Fibroblast of villous mesenchyme (primary cell): ENCODE data around the gene ZDHHC5. TPM values are rescaled to one million over a fixed set of nuclear protein-coding genes. Genes with fewer than 3 reads are reported as not detected.
A peak's percentile ranks its signal among the peaks of the same experiment; 100 is the strongest.

Experiments
- DNase-seq: peaks from one replicate; pipeline ENCODE4 v3.0.0-alpha.2; 2010; ENCODE audit warnings: low read depth
- H3K4me3 ChIP-seq: 2 replicates; pipeline ENCODE4 v1.5.1; 2011; ENCODE audit warnings: low read depth, mild to moderate bottlenecking, low read length
- total RNA-seq: library from RNA; depleted of rRNA; stranded (reverse); fragments of >200 nt; gene quantifications from 2 replicates; pipeline ENCODE4 v1.2.3, GENCODE V29; 2012
- TF ChIP-seq, protein P1 (sequence below): IDR thresholded peaks from 2 replicates; pipeline ENCODE4 v1.5.1; 2012; ENCODE audit warnings: low read depth, mild to moderate bottlenecking, low read length; ENCODE audit not compliant: insufficient read depth

ZDHHC5 gene, protein sequence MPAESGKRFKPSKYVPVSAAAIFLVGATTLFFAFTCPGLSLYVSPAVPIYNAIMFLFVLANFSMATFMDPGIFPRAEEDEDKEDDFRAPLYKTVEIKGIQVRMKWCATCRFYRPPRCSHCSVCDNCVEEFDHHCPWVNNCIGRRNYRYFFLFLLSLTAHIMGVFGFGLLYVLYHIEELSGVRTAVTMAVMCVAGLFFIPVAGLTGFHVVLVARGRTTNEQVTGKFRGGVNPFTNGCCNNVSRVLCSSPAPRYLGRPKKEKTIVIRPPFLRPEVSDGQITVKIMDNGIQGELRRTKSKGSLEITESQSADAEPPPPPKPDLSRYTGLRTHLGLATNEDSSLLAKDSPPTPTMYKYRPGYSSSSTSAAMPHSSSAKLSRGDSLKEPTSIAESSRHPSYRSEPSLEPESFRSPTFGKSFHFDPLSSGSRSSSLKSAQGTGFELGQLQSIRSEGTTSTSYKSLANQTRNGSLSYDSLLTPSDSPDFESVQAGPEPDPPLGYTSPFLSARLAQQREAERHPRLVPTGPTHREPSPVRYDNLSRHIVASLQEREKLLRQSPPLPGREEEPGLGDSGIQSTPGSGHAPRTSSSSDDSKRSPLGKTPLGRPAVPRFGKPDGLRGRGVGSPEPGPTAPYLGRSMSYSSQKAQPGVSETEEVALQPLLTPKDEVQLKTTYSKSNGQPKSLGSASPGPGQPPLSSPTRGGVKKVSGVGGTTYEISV
- 39.0 and 59.6 TPM in 2 replicates for total RNA-seq

DNA sequence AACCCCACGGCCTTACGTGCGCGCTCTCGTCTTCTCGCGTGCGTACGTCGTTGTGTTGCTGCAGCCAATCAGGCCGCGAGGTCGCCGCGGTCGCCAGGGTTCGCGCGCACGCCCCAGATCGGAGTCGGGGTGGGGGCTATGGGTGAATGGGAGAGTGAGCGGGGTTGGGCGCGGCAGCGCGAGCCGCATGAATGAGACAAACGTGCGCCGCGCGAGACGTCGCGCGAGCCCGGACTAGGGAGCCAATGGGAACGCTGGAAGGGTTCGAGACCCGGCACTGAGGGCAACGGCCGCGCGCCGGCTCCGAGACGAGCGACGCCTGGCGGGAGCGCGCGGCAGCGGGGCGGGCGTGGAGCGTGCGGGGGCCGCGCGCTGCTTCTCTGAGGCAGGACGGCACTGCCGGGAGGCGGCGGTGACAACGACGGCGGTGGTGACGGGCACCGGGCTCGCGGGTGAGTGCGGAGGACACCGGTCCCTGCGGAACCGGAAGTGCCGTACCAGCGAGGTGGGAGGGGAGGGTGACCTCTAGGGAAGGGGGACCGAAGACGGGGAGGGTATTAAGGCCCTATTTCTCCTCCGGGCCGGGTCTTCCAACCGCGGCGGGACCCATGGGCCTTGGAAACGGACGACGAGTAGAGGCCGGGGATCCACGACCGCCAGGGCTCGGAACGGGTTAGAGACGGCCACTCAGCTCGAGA, at the start of gene ZDHHC5:
Gene ZDHHC5, plus strand, starts transcription at position 379 of the 698 bp plus-strand sequence. CDS start 4,977 bp downstream, outside the sequence.
- H3K4me3 ChIP-seq, result peak within 1 kb of the TSS; percentile 98
- peak; percentile 100 for DNase-seq
- TF ChIP-seq, protein P1, sequence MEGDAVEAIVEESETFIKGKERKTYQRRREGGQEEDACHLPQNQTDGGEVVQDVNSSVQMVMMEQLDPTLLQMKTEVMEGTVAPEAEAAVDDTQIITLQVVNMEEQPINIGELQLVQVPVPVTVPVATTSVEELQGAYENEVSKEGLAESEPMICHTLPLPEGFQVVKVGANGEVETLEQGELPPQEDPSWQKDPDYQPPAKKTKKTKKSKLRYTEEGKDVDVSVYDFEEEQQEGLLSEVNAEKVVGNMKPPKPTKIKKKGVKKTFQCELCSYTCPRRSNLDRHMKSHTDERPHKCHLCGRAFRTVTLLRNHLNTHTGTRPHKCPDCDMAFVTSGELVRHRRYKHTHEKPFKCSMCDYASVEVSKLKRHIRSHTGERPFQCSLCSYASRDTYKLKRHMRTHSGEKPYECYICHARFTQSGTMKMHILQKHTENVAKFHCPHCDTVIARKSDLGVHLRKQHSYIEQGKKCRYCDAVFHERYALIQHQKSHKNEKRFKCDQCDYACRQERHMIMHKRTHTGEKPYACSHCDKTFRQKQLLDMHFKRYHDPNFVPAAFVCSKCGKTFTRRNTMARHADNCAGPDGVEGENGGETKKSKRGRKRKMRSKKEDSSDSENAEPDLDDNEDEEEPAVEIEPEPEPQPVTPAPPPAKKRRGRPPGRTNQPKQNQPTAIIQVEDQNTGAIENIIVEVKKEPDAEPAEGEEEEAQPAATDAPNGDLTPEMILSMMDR, result peak; percentile 35

DNA sequence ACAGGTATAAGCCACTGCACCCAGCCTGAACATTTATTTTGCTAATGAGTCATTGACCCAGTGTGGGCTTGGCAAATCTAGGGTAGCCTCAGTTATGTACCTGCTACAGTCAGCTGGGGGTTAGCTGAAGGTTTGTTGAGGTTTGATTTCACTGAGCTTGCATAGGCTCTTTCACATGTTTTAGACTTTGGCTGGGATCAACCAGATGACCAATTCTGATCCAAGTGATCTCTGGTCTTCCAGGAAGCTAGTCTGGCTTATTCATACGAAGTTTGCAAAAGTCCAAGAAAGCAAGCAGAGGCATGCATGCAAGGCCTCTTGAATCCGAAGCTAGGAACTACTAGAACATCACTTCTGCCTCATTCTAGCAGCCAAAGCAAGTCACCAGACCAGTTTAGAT, 49.5 kb upstream of the ZDHHC5 start:
- H3K4me3 ChIP-seq, result no peak overlapping the region
- no peak for DNase-seq
- TF ChIP-seq, protein P1, result no peak

DNA sequence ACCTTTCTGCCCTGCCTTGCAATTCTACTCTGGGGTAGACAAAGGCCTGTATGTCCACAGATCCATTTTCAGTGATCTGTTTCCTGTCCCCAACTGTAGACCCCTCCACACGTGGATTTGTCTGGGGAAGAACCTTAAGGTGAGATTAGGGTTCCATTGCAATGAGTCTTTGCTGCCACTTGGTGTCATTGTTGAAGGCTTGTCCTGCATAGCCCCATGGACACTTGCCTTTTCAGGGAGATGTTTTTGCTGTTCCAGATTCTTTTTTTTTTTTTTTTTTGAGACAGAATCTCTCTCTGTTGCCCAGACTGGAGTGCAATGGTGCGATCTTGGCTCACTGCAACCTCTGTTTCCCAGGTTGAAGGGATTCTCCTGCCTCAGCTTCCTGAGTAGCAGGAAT, 48.6 kb upstream of the ZDHHC5 start:
- no peak overlapping the region for H3K4me3 ChIP-seq
- TF ChIP-seq, protein P1, result no peak
- no peak for DNase-seq

DNA sequence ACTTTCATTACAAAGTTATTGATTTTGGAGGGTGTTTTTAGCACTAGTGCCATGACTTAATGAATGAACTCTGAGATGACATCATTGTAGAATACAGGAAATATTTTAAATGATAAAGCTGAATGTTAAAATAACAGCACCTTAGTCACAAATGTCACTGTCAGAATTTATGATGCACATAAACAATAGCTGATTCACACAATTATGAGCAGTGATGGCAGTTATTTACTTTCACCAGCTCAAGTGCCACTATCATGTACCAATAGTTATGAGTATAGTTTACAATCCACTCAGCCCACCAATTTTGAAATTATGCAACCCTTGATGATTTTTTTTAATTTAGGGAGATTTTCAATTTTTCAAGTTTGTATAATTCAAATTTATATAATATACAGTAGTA, 47.4 kb upstream of the ZDHHC5 start:
- TF ChIP-seq, protein P1, result no peak
- no peak overlapping the region for H3K4me3 ChIP-seq
- DNase-seq, result no peak

DNA sequence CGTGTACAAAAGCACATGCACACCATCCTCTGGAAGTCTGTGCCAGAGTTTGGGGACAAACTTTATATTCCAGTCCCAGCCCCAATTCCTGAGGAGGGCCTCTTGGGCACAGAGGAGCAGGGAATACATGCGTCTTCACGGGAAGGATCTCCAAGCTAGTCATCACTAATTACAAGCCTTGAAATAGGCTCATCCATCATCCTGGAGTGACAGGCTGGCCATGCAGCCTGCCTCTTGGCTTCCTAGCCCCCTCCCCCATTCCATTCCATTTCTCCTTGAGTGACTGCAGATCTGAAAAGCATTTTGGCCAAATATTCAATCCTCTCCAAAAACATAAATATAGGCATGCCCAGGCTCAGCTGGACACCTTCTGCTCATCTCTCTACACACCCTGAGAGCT, 45.7 kb upstream of the ZDHHC5 start:
- TF ChIP-seq, protein P1, result no peak
- no peak overlapping the region for H3K4me3 ChIP-seq
- DNase-seq, result no peak

DNA sequence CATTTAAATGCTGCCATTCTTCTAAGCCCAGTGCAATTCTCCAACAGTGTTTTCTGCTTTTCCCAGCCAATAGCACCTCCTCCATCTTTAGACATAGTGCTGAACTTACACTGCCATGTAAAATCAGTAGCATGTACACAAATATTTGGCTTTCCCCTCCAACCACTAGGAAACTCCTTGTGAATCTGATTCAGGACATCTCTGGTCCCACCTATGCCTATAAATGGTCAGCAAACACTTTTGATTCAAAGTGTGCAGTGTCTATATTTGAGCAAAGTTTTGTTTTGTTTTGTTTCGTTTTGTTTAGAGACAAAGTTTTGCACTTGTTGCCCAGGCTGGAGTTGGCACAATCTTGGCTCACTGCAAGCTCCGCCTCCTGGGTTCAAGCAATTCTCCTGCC, 43.0 kb upstream of the ZDHHC5 start:
- DNase-seq, result no peak
- TF ChIP-seq, protein P1, result no peak
- no peak overlapping the region for H3K4me3 ChIP-seq
